K562 (cell line): Measurements from ENCODE around the gene SLC22A23. TPM values are rescaled to one million over a fixed set of nuclear protein-coding genes. Genes with fewer than 3 reads are reported as not detected.

ENCODE experiments used
- ARID2 ChIP-seq: fragments of 450-650 bp; IDR thresholded peaks from 2 replicates; pipeline ENCODE4 v1.6.1; 2017; ENCODE audit warnings: antibody characterized with exemption, mild to moderate bottlenecking
- BACH1 ChIP-seq: fragments of 200-800 bp; sonication (Bioruptor generic); IDR thresholded peaks from 2 replicates; pipeline ENCODE4 v1.6.1; 2016; ENCODE audit warnings: missing genetic modification characterization, missing compliant biosample characterization
- STAT5B ChIP-seq: fragments of 250-450 bp; sonication (Bioruptor Pico); IDR thresholded peaks from 2 replicates; pipeline ENCODE4 v1.8.0; 2021; ENCODE audit warnings: mild to moderate bottlenecking, inconsistent platforms
- TCF7 ChIP-seq: sonication (generic); IDR thresholded peaks from 2 replicates; pipeline ENCODE4 v1.6.1; 2016; ENCODE audit warnings: antibody characterized with exemption, borderline replicate concordance
- THRAP3 ChIP-seq: fragments of 450-650 bp; IDR thresholded peaks from 2 replicates; pipeline ENCODE4 v1.6.1; 2016; ENCODE audit warnings: mild to moderate bottlenecking, inconsistent platforms, borderline replicate concordance
- ZNF23 ChIP-seq: fragments of 250-450 bp; sonication (Bioruptor Pico); IDR thresholded peaks from 2 replicates; pipeline ENCODE4 v1.4.0; 2020; ENCODE audit warnings: mild to moderate bottlenecking
- ZNF75A ChIP-seq: fragments of 450-650 bp; formaldehyde crosslinking; IDR thresholded peaks from 2 replicates; pipeline ENCODE4 v1.4.0; 2020; ENCODE audit warnings: mild to moderate bottlenecking
- ZNF764 ChIP-seq: fragments of 250-450 bp; sonication (Bioruptor Pico); IDR thresholded peaks from 2 replicates; pipeline ENCODE4 v1.4.0; 2020; ENCODE audit warnings: low read depth, mild to moderate bottlenecking, moderate library complexity
- polyA plus RNA-seq, 8 experiments: library from polyadenylated mRNA; depleted of rRNA in 4 of 8; stranded (reverse) in 5 of 8; unstranded in 3 of 8; fragments of >200 nt; fragmentation: Nextera tagmentation in 2 of 8; fragmentation: Illumina TruSeq in 1 of 8; extraction: Ambion mirVana in 2 of 8; extraction: Trizol in 1 of 8; gene quantifications; 2 replicates each; pipeline versions ENCODE4 v1.2.1 to v1.2.3, GENCODE V29; 2011 to 2014; ENCODE audit warnings: inconsistent platforms in 1 of 8, missing spikeins in 1 of 8
- total RNA-seq, 7 experiments: library from RNA; depleted of rRNA in 6 of 7; stranded (reverse); fragments of >200 nt in 6 of 7; fragmentation: Illumina TruSeq in 2 of 7; extraction: Trizol in 2 of 7; gene quantifications; 2 replicates each; pipeline versions ENCODE4 v1.2.1 to v1.2.3, GENCODE V29; 2011 to 2021; ENCODE audit warnings: low replicate concordance in 1 of 7
- TF ChIP-seq, protein P1 (sequence below): fragments of 450-650 bp; IDR thresholded peaks from 2 replicates; pipeline ENCODE4 v1.6.1; 2016; ENCODE audit warnings: antibody characterized with exemption
- TF ChIP-seq, protein P2 (sequence below): IDR thresholded peaks from 2 replicates; pipeline ENCODE4 v1.6.1; 2011; ENCODE audit not compliant: insufficient read length; ENCODE audit errors: extremely low read depth
- TF ChIP-seq, protein P3 (sequence below): fragments of 450-650 bp; IDR thresholded peaks from 2 replicates; pipeline ENCODE4 v1.6.1; 2016; ENCODE audit warnings: low read depth

Gene SLC22A23
- total and polyA plus RNA-seq, 9 of the 15 experiments (the other 6 are each of a cell fraction or from before 2014, with no cell fraction given), result 0.30 to 8.7 (median 2.5) TPM

DNA sequence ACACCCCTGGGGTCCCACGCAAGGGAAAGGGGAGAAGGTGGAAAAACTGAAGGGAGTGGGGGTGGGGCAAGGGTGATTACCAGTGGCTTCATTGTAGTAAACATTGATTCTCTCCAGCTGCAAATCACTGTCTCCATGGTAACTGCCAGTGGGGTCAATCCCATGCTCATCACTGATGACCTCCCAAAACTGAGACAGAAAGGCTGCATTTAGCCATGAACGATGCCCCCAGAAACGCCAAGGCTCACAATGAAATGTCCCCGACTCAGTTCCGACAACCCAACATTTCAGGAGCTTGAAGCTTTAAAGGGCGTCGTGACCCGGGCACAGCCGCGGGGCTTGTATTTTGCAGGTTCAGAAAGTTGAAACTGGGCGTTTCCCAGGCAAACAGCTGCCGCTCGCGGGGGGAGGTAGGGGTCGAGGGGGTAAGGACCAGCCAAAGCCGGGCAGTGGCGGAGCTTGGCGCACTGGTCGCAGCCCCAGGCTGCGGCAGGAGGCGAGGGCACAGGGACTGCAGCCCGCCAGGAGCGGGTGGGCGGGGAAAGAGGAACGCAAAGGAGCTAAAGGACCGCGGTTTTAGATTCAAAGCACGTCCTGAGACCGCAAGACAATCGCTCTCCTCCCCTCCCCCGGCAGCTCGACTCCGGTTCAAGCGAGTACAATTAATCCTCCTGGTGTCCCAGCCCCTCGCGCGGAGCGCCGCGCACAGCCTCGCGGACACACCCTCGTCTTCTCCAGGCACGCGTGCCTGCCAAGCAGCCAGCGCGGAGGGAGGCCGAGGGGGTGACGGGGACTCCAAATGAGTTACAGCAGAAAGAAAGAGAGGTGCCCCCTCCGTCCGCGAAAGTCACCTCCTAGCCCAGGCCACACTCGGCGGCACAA lies 230.1 kb downstream of the SLC22A23 start (continued):
- TF ChIP-seq, protein P1, sequence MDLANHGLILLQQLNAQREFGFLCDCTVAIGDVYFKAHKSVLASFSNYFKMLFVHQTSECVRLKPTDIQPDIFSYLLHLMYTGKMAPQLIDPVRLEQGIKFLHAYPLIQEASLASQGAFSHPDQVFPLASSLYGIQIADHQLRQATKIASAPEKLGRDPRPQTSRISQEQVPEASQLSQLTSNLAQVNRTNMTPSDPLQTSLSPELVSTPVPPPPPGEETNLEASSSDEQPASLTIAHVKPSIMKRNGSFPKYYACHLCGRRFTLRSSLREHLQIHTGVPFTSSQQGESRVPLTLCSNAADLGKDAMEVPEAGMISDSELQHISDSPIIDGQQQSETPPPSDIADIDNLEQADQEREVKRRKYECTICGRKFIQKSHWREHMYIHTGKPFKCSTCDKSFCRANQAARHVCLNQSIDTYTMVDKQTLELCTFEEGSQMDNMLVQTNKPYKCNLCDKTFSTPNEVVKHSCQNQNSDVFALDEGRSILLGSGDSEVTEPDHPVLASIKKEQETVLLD, result no peak
- TF ChIP-seq BACH1 (tag), result no peak
- TF ChIP-seq, protein P2, sequence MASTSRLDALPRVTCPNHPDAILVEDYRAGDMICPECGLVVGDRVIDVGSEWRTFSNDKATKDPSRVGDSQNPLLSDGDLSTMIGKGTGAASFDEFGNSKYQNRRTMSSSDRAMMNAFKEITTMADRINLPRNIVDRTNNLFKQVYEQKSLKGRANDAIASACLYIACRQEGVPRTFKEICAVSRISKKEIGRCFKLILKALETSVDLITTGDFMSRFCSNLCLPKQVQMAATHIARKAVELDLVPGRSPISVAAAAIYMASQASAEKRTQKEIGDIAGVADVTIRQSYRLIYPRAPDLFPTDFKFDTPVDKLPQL, result no peak
- TF ChIP-seq THRAP3, result no peak
- no peak for TF ChIP-seq ZNF764 (CRISPR knock-in tag)
- TF ChIP-seq TCF7, result no peak
- no peak for TF ChIP-seq ZNF23 (CRISPR knock-in tag)
- TF ChIP-seq, protein P3, sequence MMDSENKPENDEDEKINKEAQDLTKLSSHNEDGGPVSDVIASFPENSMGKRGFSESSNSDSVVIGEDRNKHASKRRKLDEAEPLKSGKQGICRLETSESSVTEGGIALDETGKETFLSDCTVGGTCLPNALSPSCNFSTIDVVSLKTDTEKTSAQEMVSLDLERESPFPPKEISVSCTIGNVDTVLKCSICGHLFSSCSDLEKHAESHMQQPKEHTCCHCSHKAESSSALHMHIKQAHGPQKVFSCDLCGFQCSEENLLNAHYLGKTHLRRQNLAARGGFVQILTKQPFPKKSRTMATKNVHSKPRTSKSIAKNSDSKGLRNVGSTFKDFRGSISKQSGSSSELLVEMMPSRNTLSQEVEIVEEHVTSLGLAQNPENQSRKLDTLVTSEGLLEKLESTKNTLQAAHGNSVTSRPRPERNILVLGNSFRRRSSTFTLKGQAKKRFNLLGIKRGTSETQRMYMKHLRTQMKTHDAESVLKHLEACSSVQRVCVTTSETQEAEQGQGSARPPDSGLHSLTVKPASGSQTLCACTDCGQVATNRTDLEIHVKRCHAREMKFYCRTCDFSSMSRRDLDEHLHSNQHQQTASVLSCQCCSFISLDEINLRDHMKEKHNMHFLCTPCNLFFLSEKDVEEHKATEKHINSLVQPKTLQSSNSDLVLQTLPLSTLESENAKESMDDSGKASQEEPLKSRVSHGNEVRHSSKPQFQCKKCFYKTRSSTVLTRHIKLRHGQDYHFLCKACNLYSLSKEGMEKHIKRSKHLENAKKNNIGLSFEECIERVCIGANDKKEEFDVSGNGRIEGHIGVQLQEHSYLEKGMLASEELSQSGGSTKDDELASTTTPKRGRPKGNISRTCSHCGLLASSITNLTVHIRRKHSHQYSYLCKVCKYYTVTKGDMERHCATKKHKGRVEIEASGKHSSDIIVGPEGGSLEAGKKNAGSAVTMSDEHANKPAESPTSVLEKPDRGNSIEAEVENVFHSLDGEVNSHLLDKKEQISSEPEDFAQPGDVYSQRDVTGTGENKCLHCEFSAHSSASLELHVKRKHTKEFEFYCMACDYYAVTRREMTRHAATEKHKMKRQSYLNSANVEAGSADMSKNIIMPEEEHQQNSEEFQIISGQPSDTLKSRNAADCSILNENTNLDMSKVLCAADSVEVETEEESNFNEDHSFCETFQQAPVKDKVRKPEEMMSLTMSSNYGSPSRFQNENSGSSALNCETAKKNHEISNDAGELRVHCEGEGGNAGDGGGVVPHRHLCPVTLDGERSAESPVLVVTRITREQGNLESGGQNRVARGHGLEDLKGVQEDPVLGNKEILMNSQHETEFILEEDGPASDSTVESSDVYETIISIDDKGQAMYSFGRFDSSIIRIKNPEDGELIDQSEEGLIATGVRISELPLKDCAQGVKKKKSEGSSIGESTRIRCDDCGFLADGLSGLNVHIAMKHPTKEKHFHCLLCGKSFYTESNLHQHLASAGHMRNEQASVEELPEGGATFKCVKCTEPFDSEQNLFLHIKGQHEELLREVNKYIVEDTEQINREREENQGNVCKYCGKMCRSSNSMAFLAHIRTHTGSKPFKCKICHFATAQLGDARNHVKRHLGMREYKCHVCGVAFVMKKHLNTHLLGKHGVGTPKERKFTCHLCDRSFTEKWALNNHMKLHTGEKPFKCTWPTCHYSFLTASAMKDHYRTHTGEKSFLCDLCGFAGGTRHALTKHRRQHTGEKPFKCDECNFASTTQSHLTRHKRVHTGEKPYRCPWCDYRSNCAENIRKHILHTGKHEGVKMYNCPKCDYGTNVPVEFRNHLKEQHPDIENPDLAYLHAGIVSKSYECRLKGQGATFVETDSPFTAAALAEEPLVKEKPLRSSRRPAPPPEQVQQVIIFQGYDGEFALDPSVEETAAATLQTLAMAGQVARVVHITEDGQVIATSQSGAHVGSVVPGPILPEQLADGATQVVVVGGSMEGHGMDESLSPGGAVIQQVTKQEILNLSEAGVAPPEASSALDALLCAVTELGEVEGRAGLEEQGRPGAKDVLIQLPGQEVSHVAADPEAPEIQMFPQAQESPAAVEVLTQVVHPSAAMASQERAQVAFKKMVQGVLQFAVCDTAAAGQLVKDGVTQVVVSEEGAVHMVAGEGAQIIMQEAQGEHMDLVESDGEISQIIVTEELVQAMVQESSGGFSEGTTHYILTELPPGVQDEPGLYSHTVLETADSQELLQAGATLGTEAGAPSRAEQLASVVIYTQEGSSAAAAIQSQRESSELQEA, result no peak
- TF ChIP-seq STAT5B (CRISPR knock-in tag), result no peak
- no peak for TF ChIP-seq ARID2
- no peak for TF ChIP-seq ZNF75A
